Left ventricle myocardium inferior (tissue), 1 donor: ENCODE measurements around the gene RNU2-1. TPM values are rescaled to one million over a fixed set of nuclear protein-coding genes. Genes with fewer than 3 reads are reported as not detected.
"Not testable (repeated sequence)": the region's sequence is repeated elsewhere in the genome, so short reads cannot be mapped to it uniquely, and the experiment has no call there.

ENCODE experiments used
- DNase-seq: peaks from one replicate; pipeline ENCODE4 v3.0.0-alpha.2; 2020
- H3K27ac ChIP-seq: fragments of 200-600 bp; replicated peaks from 2 replicates; pipeline ENCODE4 v1.8.0; 2021
- H3K27me3 ChIP-seq: fragments of 200-600 bp; 2 replicates; pipeline ENCODE4 v1.8.0; 2021; ENCODE audit warnings: low read depth
- H3K36me3 ChIP-seq: fragments of 200-600 bp; 2 replicates; pipeline ENCODE4 v1.8.0; 2021
- H3K4me1 ChIP-seq: fragments of 200-600 bp; 2 replicates; pipeline ENCODE4 v1.8.0; 2021
- H3K4me3 ChIP-seq: fragments of 200-600 bp; 2 replicates; pipeline ENCODE4 v1.8.0; 2021; ENCODE audit warnings: mild to moderate bottlenecking, moderate library complexity
- H3K9me3 ChIP-seq: fragments of 200-600 bp; replicated peaks from 2 replicates; pipeline ENCODE4 v1.8.0; 2021
- intact Hi-C: fragments of 100-400 bp; cut with micrococcal nuclease; formaldehyde crosslinking; loops from one replicate; pipeline ENCODE4 v1.11.0; 2022
- long read RNA-seq: library from polyadenylated mRNA; unstranded; transcript quantifications from one replicate; pipeline ENCODE4 v2.0.0, GENCODE V29; 2021
- total RNA-seq: library from RNA; stranded (reverse); fragmentation: NEBNext Ultra II Directional; extraction: Animal tissue kit (Norgen Biotek cat#: 25700); gene quantifications from one replicate; pipeline ENCODE4 v1.2.1, GENCODE V29; 2021
- donor health status: DM: no; HTN: yes; CAD: no; lungs with severe emphysema.

The RNU2-1 gene
- 5,474 TPM for total RNA-seq
- long read RNA-seq, result 0 reads

- H3K4me3 ChIP-seq, H3K27ac ChIP-seq, DNase-seq, H3K9me3 ChIP-seq, H3K36me3 ChIP-seq, H3K4me1 ChIP-seq, H3K27me3 ChIP-seq, intact Hi-C loops: not testable (repeated sequence)
Observed at GRCh38 chr17:43233877-43234276, at the start of gene RNU2-1. RNU2-1 (minus strand) TSS chr17:43233977.

- H3K9me3 ChIP-seq, DNase-seq: not testable (repeated sequence)
Observed at GRCh38 chr17:43272914-43273313, 39.1 kb upstream of the RNU2-1 start.

GRCh38 chr17:43272483-43272882, 38.7 kb upstream of the RNU2-1 start:
- H3K27me3 ChIP-seq, H3K27ac ChIP-seq, DNase-seq, H3K9me3 ChIP-seq, H3K4me3 ChIP-seq, H3K36me3 ChIP-seq, H3K4me1 ChIP-seq, intact Hi-C loops: not testable (repeated sequence)

More at GRCh38 chr17:43272914-43273313, 39.1 kb upstream of the RNU2-1 start:
- H3K4me1 ChIP-seq, H3K27ac ChIP-seq, intact Hi-C loops, H3K36me3 ChIP-seq, H3K27me3 ChIP-seq, H3K4me3 ChIP-seq: not testable (repeated sequence)

GRCh38 chr17:43270552-43271504, 37.1 kb upstream of the RNU2-1 start:
- H3K9me3 ChIP-seq, DNase-seq, intact Hi-C loops, H3K4me1 ChIP-seq, H3K27me3 ChIP-seq, H3K4me3 ChIP-seq, H3K27ac ChIP-seq, H3K36me3 ChIP-seq: not testable (repeated sequence)

- H3K4me1 ChIP-seq, DNase-seq, H3K27me3 ChIP-seq, H3K9me3 ChIP-seq, H3K36me3 ChIP-seq, intact Hi-C loops: not testable (repeated sequence)
- H3K4me3 ChIP-seq, result peak overlapping the region; percentile 51
- peak overlapping the region; percentile 70 for H3K27ac ChIP-seq
Observed at GRCh38 chr17:43246456-43246855, 12.7 kb upstream of the RNU2-1 start.

GRCh38 chr17:43240596-43241352, 7.0 kb upstream of the RNU2-1 start:
- H3K36me3 ChIP-seq, H3K4me3 ChIP-seq, DNase-seq, H3K9me3 ChIP-seq, H3K27me3 ChIP-seq, H3K4me1 ChIP-seq, intact Hi-C loops, H3K27ac ChIP-seq: not testable (repeated sequence)

- H3K4me1 ChIP-seq, intact Hi-C loops, H3K27me3 ChIP-seq, DNase-seq, H3K9me3 ChIP-seq, H3K36me3 ChIP-seq, H3K27ac ChIP-seq, H3K4me3 ChIP-seq: not testable (repeated sequence)
Observed at GRCh38 chr17:43239597-43239996, 5.8 kb upstream of the RNU2-1 start.

- H3K27ac ChIP-seq, DNase-seq, H3K9me3 ChIP-seq, H3K4me1 ChIP-seq, H3K27me3 ChIP-seq, H3K4me3 ChIP-seq, intact Hi-C loops, H3K36me3 ChIP-seq: not testable (repeated sequence)
Observed at GRCh38 chr17:43233263-43233662, 514 bp downstream of the RNU2-1 start.

- H3K9me3 ChIP-seq, DNase-seq, H3K36me3 ChIP-seq, H3K27me3 ChIP-seq, H3K4me1 ChIP-seq, intact Hi-C loops: not testable (repeated sequence)
- Histone ChIP-seq H3K4me3 (peak overlapping the region; percentile 37), H3K27ac (peak overlapping the region; percentile 4)
Observed at GRCh38 chr17:43232021-43232699, 1.6 kb downstream of the RNU2-1 start.

- H3K4me3 ChIP-seq, result peak overlapping the region; percentile 37
- H3K4me1 ChIP-seq, H3K9me3 ChIP-seq, H3K36me3 ChIP-seq, intact Hi-C loops, H3K27me3 ChIP-seq, H3K27ac ChIP-seq, DNase-seq: not testable (repeated sequence)
Observed at GRCh38 chr17:43231205-43232020, 2.4 kb downstream of the RNU2-1 start.

GRCh38 chr17:43228020-43228782, 5.6 kb downstream of the RNU2-1 start, which contains the start of gene CCDC200:
CCDC200 (minus strand) TSS chr17:43228623; CDS start chr17:43228554, 69 bp downstream.
- intact Hi-C loops, H3K36me3 ChIP-seq, H3K4me3 ChIP-seq, DNase-seq, H3K27ac ChIP-seq, H3K27me3 ChIP-seq, H3K9me3 ChIP-seq, H3K4me1 ChIP-seq: not testable (repeated sequence)
